Umbilical cord (tissue), 2 donors: Measurements from ENCODE around the gene GYPE. TPM values are rescaled to one million over a fixed set of nuclear protein-coding genes. Genes with fewer than 3 reads are reported as not detected.
"Not testable (repeated sequence)": the region's sequence is repeated elsewhere in the genome, so short reads cannot be mapped to it uniquely, and the experiment has no call there.

ENCODE experiments used
- DNase-seq: peaks from one replicate; pipeline ENCODE4 v3.0.0-alpha.2; 2015; ENCODE audit warnings: low spot score
- total RNA-seq: library from RNA; depleted of rRNA; stranded (reverse); fragments of >200 nt; gene quantifications from one replicate; pipeline ENCODE4 v1.2.3, GENCODE V29; 2014; ENCODE audit warnings: low replicate concordance; ENCODE audit not compliant: insufficient read depth

The GYPE gene
- total RNA-seq, 1 donor from 2014 or later: 1.2 TPM

DNA sequence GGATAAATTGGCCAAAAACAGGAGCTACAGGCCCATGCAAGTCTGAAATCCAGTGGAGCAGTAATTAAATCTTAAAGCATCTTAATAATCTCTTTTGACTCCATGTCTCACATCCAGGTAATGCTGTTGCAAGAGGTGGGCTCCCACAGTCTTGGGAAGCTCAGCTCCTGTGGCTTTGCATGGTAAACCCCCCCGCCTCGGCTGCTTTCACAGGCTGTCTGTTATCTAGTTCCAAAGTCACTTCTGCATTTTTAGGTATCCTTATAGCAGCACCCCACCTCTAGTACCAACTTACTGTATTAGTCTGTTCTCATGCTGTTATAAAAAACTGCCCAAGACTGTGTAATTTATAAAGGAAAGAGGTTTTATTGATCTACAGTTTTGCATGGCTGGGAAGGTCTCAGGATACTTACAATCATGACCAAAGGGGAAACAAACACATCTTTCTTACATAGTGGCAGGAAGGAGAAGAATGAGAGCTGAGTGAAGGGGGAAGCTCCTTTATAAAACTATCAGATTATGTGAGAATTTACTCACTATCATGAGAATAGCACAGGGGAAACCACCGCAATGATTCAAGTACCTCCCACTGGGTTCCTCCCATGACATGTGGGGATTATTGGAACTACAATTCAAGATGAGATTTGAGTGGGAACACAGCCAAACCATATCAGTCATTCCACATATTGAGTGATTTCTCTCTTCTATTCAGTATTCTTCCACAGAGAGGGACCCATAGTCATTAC lies 34.7 kb downstream of the GYPE start:
- DNase-seq: not testable (repeated sequence)

DNA sequence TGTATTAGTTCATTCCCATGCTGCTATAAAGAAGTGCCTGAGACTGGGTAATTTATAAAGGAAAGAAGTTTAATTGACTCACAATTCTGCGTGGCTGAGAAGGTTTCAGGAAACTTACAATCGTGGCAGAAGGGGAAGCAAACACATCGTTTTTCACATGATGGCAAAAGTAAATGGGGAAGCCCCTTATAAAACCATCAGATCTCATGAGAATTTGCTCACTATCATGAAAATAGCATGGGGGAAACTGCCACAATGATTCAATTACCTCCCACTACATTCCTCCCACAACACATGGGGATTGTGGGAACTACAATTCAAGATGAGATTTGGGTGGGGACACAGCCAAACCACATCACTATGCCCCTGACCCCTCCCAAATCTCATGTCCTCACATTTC lies 35.4 kb downstream of the GYPE start:
- DNase-seq: not testable (repeated sequence)

DNA sequence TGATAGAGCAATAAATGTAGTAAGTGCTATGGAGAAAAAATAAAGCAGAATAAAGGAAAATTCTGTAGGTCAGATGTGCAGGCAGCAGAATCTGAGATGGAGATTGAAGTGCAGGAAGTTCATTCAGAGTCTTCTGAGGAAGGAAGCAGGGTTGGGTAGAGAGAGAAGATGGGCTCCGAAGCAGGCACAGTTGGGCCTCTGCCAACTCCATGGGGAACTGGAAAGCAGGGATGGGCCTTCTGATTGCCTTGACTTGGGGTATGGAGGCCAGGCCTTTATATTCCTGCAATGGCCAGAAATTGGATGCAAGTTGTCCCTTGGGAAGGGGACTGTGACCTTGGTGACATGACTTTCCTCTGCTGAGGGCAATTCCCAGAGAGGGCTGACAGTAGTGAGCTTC lies 42.6 kb downstream of the GYPE start:
- not testable (repeated sequence) for DNase-seq

DNA sequence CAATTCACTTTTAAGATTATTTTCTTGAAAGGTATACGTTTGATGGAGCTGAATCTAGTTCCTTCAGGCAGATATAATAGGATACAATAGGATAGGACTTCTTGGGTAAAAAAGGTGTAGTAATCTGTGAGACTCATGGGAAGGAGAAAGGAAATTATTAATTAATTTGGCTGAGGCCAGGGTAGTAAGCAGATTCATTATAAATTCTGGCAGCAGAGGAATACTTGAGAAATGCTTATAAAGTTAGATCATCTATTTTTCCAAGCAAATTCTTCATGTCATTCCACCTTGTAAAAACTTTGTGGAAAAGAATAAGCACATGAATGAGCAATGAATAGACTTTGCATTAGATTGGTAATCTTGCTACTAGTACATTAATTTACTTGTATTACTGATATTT lies 46.9 kb downstream of the GYPE start:
- no peak for DNase-seq

DNA sequence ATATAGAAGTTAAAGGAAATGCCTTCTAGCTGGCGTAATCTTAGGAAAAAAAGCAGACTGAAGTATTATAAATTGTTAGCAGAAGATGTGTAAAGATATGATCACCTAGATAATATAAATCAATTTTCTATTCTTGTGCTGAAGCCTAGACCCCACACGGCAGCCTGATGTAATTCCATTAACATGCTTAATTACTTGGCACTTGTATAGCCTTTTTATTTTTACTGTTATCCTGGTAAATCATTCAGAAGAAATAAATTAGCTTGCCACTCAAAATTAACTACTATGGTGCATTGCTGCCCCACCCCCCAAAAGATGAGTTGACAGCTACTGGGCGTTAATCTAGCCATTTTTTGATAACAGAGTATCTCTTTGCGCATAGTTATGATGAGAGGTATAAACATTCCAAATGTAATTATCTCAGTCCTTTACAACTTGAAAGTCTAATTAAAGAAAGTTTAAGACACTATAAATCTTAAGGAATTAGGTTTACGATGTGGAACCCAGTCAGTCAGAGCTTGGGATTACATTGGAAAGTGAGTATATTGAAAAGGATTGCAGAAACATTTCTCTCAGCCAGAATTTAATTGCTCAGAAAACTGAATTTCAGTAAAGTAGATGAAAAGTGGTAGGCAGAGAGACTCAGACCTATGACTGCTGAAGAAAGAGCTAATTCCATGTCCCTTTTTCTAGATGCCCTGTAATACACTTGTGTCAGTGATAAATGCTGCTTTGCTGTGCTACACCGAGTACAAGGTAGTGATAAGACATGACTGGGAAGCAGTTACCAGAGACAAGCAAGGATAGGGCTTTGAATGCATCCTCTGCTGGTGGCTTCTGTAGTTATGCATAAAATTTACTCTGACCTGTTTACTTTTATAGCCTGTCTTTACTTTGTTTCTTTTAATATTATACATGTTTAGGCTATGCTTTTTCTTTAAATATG lies 47.7 kb downstream of the GYPE start:
- peak; percentile 9 for DNase-seq

DNA sequence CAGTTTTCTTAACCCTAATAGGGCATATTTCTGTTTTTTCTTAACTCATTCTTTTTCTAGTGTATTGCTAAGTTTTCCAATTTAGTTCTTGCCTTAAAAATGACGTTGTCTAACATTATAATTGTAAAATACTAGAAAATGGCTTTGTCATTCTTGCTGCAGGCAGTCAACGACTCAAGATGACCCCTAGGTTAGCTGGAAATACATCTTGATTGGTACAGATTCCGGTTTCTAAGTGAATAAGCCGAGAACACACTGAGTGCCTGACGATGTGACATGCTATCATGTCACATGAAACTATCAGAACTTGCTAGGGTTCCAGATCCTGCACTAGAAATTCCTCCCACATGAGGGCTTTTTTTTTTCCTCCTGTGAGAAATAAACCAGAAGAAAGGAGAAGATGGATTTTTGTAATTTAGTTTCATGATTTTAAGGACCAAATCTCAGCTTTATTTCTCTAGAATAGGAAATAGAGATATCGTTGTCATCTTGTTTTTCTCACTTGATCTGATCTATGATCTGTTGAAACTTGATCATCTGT lies 49.3 kb downstream of the GYPE start:
- not testable (repeated sequence) for DNase-seq

DNA sequence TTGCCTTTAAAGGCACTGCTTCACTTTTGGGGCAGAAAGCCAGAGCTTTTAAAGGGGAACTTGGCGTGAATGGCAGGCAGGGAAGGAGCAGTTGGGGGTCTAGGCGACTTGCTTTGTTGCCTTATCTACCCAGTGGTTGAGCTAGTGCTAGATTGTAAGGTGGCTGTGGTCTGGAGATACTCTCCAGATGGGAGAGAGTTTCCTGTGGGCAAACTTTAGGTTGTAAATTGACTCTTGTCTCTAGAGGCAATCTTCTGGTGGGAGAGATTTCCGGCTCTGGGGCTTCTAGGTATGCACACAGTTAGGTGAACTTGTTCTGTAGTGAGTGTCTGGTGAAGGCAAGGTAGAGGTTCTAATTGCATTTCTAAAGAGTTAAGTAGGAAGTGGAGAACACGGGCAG lies 50.7 kb downstream of the GYPE start:
- DNase-seq: not testable (repeated sequence)

DNA sequence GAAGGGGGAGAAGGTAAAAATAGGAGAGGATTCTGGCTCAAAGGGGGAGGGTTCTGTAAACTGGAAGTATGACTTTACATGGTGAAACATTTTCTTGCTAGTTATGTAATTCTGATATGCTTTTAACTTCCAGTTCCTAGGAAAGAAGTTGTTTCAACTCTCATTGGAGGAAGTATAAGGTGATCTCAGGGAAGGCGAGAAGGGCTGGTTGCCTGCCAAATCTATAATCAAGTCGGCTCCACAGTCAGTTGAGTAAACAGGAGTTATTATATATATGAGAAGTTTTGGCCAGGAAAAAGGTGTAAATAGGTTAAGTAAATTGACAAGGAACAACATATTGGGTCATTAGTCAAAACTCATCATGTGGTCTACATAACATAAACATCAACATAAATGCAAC lies 56.1 kb downstream of the GYPE start:
- DNase-seq: not testable (repeated sequence)

DNA sequence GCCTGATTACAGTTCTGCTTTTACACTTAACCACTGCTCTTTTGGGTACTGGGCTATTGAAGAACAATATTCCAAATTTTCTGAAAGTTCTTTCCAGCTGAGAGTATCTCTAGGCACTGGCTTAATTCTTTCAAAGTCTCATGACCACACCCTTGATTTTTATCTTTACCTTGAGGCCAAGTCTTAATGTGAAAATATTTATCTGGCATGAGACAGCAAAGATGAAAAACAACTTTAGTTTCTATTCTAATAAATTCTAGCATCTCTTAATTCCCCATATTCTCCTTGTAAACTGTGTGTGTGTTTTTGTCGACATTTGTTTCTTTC lies 61.9 kb downstream of the GYPE start:
- not testable (repeated sequence) for DNase-seq

DNA sequence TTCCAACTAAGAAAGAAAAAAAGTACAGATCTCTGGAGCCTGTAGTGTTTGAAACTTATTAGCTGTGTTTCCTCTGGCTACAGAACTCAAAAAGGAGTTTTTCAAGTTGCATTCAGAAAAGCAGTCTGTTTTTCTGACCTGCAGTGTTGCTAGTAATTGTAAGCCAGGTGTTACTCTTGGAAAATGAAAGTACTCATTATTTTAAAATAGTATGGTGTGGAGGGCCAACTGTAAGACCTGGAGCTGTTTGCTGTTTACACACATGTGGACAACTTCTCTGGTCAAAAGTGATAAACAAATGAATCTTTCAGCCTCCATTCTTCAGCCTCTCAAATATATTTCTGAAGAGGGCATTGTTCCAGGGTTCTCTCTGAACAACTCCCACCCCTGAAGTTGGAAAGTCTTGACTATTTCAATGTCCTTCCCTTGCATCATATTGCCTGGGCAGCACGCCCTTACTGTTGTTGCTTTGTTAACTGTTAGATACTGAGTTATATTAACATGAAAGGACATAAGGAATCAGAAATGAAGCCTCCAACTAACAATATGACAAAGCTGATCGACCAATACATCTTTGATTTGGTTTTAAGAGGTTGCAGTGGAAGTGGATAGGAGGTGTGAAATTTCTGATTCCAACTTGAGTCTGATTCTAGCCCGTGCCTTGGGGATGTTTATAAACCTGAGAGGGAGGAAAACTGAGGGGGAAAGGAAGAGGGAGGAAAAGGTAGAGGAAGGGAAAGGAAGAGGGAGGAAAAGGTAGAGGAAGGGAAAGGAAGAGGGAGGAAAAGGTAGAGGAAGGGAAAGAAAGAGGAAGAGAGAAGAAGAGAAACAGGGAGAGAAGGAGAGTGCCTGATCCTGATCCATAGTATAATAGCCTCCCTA lies 62.5 kb downstream of the GYPE start:
- not testable (repeated sequence) for DNase-seq

DNA sequence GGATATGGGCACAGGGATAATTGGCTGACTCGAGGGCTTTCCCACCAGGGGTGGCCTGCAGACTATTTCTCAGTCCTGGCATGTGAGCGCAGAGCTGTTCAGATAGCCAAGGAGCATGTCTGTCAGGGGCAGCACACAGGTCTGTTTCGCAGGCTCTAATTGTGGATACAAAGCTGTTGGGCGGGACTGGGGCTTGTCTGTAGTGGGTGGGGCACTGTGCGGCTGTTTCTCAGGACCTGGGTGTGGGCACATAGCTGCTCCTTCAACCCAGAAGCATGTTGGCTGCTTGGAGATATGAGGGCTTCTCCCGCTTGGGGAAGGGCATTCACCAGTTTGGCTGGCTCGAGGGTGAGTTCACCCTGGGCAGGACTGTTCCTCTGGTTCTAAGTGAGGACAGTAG lies 65.9 kb downstream of the GYPE start:
- not testable (repeated sequence) for DNase-seq

DNA sequence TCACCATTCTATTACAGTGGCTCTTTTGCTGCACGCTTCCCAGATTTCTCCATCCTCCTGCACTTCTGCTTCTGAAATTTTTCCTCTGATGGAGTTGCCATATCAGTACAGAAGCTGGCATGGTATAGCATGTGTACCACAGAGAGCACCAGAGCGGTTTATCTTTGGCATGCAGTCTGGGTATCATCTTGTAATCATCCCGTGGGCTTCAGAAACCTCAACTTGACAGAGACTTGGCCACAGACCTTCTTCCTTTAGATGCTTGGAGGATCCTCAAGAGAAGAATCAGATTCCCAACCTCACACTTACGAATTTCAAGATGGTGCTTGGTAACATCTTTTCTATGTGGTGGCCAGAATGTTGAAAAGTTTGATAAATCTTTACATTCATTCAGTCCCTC lies 71.2 kb downstream of the GYPE start:
- DNase-seq: not testable (repeated sequence)

DNA sequence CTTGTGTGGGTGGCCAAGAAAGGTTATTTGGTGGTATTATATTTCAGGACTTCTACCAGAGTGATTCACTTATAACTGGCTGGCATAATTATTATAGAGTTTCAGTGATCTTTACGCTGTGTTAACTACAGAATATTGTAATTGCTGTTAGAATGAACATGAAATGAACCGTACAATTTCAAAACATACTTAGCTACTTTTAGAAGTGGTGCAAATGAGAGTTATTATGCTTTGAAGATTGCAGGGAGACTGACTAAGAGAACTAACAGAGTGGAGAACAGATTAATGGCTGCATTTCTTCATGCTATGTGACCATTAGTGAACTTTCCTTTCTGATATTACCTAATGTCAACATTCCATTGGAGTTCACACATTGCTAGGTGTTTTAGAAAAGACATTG lies 71.7 kb downstream of the GYPE start:
- DNase-seq: not testable (repeated sequence)

DNA sequence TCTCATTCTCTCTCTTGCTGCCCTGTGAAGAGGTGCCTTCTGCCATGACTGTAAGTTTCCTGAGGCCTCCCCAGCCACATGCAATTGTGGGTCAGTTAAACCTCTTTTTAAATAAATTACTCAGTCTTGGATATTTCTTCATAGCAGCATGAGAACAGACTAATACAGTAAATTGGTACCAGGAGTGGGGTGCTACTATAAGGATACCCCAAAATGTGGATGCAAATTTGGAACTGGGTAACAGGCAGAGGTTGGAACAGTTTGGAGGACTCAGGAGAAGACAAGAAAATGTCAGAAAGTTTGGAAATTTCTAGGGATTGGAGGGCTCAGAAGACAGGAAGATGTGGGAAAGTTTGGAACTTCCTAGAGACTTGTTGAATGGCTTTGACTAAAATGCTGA lies 74.8 kb downstream of the GYPE start:
- not testable (repeated sequence) for DNase-seq

DNA sequence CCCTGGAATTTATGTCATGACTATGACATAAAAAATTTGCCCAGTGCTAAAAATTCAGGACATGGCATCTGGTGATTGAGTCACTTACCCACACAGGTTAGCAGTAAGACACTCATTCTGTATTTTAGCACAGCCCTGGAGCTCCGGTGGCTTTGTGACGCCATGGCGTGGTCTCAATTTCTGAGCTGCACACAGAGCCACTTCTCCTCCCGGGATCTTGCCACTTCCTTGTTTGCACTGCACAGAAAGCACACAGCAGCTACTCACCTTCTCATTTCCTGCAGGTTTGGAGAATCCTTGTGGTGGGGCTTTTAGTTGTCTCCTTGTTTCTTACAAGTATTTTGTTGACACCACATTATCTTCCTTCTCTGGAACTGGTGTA lies 76.1 kb downstream of the GYPE start:
- not testable (repeated sequence) for DNase-seq

Other genes with a start within 250 kb of the GYPE start
- gene FREM3, start 204.9 kb downstream of the GYPE start, total RNA-seq: 2.2 TPM
- gene GYPB, start 113.8 kb upstream of the GYPE start, total RNA-seq: 35.2 TPM
- gene GYPA, start 235.2 kb upstream of the GYPE start, total RNA-seq: 30.1 TPM